ENCODE data around the gene MAP7.
"Not testable (repeated sequence)": the region's sequence is repeated elsewhere in the genome, so short reads cannot be mapped to it uniquely, and the experiment has no call there.

MAP7 gene

DNA sequence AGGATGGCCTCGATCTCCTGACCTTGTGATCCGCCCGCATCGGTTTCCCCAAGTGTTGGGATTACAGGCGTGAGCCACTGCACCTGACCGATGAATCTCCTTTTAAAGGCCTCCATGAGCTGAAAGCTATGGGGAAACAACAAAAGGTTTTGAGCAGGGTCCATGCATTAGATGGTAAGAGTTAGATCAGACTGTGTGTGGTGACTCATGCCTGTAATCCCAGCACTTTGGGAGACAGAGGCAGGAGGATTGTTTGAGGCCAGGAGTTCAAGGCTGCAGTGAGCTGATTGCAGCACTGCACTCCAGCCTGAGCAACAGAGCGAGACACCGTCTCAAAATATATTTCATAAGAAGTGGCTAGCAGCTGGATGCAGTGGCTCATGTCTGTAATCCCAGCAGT is 219.6 kb downstream of the MAP7 start:
- DNase-seq: no peak

DNA sequence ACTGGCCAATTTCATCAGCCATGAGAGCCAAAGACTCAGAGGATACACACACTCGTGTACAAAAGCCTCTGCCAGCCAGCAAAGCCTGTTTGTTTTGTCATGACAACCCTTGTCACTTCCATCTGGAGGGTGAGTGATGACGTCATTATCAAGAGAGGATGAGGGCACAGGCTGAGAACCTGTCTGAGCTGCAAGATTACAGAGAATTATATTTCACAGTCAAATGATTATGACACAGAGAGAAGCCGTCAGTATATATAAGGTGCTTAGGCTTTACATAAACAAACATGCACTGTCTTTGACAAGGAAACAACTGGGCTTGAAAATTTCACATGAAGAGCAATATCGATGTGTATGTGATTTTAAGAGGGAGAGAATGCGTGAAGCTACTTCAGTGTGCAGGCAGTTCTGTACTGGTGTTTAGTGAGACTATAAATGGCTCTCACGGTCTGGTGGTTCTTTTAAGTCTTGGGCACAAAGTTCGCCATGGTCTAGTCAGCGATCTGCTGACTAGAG is 224.1 kb downstream of the MAP7 start:
- DNase-seq: no peak

DNA sequence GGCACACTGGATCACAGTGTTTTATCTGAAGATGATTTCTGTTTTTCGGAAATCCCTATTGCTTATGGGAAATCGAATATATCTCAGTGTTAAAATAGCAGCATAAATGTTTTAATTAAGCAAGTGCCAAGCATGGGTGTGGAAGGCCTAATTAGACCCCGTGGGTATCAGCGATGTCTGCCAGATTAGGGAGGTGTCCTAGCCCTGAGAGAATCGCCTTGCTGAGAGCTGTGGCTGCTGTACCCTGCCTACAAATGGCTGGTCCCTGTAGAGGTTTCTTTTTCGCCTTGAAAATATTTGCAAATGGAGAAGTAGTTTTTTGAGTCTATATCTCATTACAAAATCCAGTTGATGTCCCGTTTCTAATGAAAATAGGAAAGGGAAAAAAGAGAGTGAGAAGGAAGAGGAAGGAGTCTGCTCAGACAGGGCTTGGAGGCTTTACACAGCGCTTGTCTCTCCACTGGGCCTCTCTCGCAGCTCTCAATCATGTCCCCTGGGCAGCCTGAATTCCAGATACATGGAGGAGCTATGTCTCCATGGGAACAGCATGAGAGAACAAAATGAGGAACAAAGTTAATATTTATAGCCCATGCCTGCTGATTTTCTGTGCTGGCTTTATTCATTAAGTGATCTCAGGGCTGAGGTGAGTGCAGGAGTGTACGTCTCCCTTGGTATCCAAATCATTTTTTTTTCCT is 225.4 kb downstream of the MAP7 start:
- no peak for DNase-seq

DNA sequence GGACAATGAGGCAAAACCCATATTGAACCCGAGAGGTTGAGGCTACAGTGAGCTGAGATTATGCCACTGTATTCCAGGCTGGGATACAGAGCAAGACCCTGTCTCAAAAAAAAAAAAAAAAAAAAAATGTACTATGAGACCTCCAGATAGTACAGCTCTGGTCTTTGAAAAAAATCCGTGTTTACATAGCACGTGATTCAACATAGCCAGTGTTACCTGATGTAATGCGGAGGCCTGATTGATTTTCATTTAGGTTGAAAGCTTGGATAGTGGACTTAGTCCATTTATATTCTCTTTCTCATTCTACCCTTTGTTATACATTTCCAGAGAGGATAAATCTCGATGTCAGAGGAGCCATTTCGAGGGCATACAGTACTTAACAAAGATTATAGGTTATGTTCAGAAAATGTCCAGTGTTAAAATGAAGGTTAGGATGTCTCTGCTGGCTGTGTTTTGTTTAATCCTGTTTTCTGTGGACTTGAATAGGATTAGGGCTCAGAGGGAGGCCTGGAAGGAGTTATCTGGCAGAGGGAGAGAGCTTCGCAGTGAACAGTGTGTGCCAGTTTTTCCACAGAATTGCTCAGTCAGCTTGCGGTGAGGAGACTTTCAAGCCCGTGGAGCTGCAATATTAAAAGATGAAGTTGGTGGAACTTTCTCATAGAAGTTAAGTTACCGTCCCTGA is 226.7 kb downstream of the MAP7 start:
- DNase-seq: no peak

DNA sequence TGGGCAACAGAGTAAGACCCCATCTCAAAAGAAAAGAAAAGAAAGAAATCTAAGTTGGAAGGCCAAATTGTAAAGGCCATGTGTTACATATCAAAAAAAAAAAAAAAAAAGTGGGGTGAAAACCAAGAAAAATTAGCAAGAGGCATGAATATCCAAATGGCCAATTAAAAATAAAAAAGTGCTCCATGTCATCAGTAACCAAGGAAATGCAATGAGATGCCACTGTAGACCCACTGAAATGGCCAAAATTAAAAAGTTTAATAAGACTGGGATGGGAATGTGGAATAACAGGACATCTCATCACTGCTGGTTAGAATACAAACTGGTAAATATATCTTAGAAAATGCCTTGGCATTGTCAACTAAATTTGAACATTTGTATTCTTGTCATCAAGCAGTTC is 230.5 kb downstream of the MAP7 start:
- DNase-seq: no peak

DNA sequence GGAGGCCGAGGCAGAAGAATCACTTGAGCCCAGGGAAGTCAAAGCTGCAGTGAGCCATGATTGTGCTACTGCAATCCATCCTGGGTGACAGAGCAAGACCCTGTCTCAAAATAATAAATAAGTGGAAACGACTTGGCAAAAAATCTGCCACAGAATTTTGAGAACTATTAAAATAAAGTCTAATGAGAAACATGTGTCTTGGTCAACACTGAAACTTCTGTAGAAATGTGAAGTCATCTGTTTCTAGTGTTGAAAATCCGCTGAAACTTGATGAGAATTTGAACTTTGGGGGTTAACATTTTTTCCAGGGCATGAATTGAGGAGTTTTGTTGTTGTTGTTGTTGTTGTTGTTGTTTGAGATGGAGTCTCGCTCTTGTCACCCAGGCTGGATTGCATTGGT is 231.5 kb downstream of the MAP7 start:
- DNase-seq: no peak

GRCh38 chr6:136317971-136318370 is 232.3 kb downstream of the MAP7 start:
- no peak for DNase-seq

- DNase-seq: peak; percentile 40
Observed at GRCh38 chr6:136317021-136317694, 233.1 kb downstream of the MAP7 start.

GRCh38 chr6:136315594-136315993 is 234.6 kb downstream of the MAP7 start:
- DNase-seq: no peak

GRCh38 chr6:136312975-136313374 is 237.2 kb downstream of the MAP7 start:
- DNase-seq: no peak

- DNase-seq: no peak
Observed at GRCh38 chr6:136309729-136310311, 240.4 kb downstream of the MAP7 start.

DNA sequence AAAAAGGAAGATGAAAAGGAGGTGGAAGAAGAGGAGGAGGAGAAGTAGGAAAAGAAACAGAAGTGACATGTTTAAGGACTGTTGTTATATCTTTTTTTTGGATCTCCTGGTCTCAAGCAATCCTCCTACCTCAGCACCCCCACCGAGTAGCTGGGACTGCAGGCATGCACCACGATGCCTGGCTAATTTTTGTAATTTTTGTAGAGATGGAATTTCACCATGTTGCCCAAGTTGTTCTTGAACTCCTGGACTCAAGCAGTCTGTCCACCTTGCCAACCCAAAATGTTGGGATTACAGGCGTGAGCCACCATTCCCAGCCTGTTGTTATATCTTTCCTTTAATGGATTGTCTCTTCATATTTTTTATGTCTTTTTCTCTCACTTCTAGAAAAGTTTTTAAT is 241.1 kb downstream of the MAP7 start:
- no peak for DNase-seq

GRCh38 chr6:136308469-136308868 is 241.8 kb downstream of the MAP7 start:
- DNase-seq: not testable (repeated sequence)

GRCh38 chr6:136307351-136307750 is 242.9 kb downstream of the MAP7 start:
- no peak for DNase-seq

- DNase-seq: no peak
Observed at GRCh38 chr6:136306466-136306865, 243.8 kb downstream of the MAP7 start.

DNA sequence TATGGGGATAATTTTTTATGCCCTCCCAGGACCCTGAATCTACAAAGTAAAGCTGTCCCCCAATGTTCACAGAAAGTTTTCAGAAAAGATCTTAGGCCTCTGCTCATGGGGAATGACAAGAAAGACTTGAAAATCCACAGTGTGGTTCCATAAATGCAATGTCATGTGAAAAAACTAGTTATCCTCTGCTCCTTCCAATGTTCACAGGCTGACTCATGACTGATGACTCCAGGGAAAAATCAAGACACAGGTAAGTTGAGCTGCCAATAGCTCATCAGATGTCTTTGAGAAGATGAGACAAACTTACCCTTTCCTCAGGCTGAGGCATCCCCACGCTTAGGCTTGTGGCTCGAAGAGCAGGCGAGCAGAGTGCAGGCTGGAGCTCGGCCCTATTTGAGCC is 245.8 kb downstream of the MAP7 start:
- no peak for DNase-seq

DNA sequence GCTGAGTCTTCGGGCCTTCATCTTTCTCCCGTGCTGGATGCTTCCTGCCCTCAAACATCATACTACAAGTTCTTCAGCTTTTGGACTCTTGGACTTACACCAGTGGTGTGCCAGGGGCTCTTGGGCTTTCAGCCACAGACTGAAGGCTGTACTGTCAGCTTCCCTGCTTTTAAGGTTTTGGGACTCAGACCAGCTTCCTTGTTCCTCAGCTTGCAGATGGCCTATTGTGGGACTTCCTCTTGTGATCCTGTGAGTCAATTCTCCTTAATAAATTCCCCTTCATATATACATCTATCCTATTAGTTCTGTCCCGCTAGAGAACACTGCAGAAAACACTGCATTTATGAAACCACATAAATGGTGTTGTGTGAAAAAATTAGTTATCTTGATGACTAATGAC is 246.7 kb downstream of the MAP7 start:
- no peak for DNase-seq

DNA sequence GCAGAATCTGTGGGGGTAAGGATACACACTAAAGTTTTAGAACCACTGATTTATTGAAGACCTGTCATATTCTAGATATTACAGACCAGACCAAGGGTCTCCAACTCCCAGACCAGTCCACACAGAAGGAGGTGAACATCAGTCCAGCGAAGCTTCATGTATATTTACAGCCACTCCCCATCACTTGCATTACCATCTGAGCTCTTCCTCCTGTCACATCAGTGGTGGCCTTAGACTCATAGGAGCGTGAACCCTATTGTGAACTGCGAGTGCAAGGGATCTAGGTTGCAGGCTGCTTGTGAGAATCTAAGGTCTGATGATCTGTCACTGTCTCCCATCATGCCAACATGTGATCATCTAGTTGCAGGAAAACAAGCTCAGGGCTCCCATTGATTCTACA is 255.6 kb downstream of the MAP7 start:
- DNase-seq: no peak

Measured in KG1 (cell line).